IMR-90 (cell line): ENCODE results near the gene DPP6. TPM values are rescaled to one million over a fixed set of nuclear protein-coding genes. Genes with fewer than 3 reads are reported as not detected.

Experiments
- ATAC-seq: fragments of 200-7000 bp; cut with Tn5 transposase; 2 replicates; pipeline ENCODE4 v1.9.1; 2020; ENCODE audit warnings: low read depth, mild to moderate bottlenecking, moderate library complexity
- BruUV-seq: library from RNA; stranded (reverse); fragments of 400-500 nt; replicated peaks from 2 replicates; lab custom pipeline; 2021; lab: Mats Ljungman, UMichigan
- CTCF ChIA-PET: fragments of 300-600 bp; formaldehyde crosslinking; extraction: SDS; loops from one replicate; lab custom pipeline; 2021; ENCODE audit warnings: antibody characterized with exemption; lab: Yijun Ruan, JAX
- POLR2A ChIA-PET: fragments of 300-600 bp; sonication (Branson Sonifier 250); formaldehyde crosslinking; loops from one replicate; lab custom pipeline; 2022; ENCODE audit warnings: antibody characterized with exemption; ENCODE audit not compliant: unreplicated experiment; lab: Charles Lee
- DNase-seq: peaks from one replicate; pipeline ENCODE4 v3.0.0; 2013
- H2AFZ ChIP-seq: replicated peaks from 2 replicates; pipeline ENCODE3; 2013; ENCODE audit warnings: low read length, mild to moderate bottlenecking; ENCODE audit not compliant: poor library complexity
- H2AK5ac ChIP-seq: 2 replicates; pipeline ENCODE4 v1.6.1; 2013; ENCODE audit warnings: low read depth, low read length, inconsistent platforms
- H2AK9ac ChIP-seq: replicated peaks from 2 replicates; pipeline ENCODE3; 2013; ENCODE audit warnings: mild to moderate bottlenecking, low read depth, low read length, moderate library complexity; ENCODE audit not compliant: poor library complexity
- H2BK120ac ChIP-seq: 2 replicates; pipeline ENCODE4 v1.6.1; 2013; ENCODE audit warnings: low read depth, low read length, inconsistent platforms
- H2BK15ac ChIP-seq: 3 replicates; pipeline ENCODE4 v1.6.1; 2013; ENCODE audit warnings: low read depth, low read length, inconsistent platforms
- H2BK20ac ChIP-seq: 2 replicates; pipeline ENCODE4 v1.6.1; 2013; ENCODE audit warnings: low read depth, mild to moderate bottlenecking, inconsistent platforms, low read length, moderate library complexity
- H2BK5ac ChIP-seq: 2 replicates; pipeline ENCODE4 v1.6.1; 2013; ENCODE audit warnings: mild to moderate bottlenecking, low read depth, low read length, inconsistent platforms; ENCODE audit not compliant: poor library complexity, severe bottlenecking
- H3K14ac ChIP-seq: replicated peaks from 2 replicates; pipeline ENCODE4 v1.6.1; 2013; ENCODE audit warnings: low read depth, low read length, inconsistent platforms
- H3K18ac ChIP-seq: 2 replicates; pipeline ENCODE4 v1.6.1; 2013; ENCODE audit warnings: low read depth, low read length, control low read depth
- H3K23ac ChIP-seq: 2 replicates; pipeline ENCODE4 v1.6.1; 2013; ENCODE audit warnings: low read depth, low read length, inconsistent platforms
- H3K27ac ChIP-seq: 2 replicates; pipeline ENCODE4 v1.5.1; 2013; ENCODE audit warnings: mild to moderate bottlenecking, control low read depth, low read length; ENCODE audit not compliant: insufficient read depth
- H3K27me3 ChIP-seq: 2 replicates; pipeline ENCODE4 v1.6.1; 2013; ENCODE audit warnings: low read length; ENCODE audit not compliant: control insufficient read depth, insufficient read depth
- H3K36me3 ChIP-seq: 2 replicates; pipeline ENCODE4 v1.6.1; 2013; ENCODE audit warnings: low read length, mixed read lengths; ENCODE audit not compliant: control insufficient read depth, insufficient read depth
- H3K4ac ChIP-seq: 2 replicates; pipeline ENCODE4 v1.6.1; 2013; ENCODE audit warnings: low read depth, low read length, inconsistent platforms
- H3K4me1 ChIP-seq: 2 replicates; pipeline ENCODE4 v1.6.1; 2013; ENCODE audit warnings: low read length, mixed read lengths; ENCODE audit not compliant: control insufficient read depth, insufficient read depth
- H3K4me2 ChIP-seq: 2 replicates; pipeline ENCODE4 v1.6.1; 2013; ENCODE audit warnings: low read depth, mild to moderate bottlenecking, control low read depth, low read length, moderate library complexity
- H3K4me3 ChIP-seq: 2 replicates; pipeline ENCODE4 v1.5.1; 2013; ENCODE audit warnings: low read depth, mild to moderate bottlenecking, control low read depth, low read length, moderate library complexity; ENCODE audit not compliant: insufficient read depth
- H3K56ac ChIP-seq: 2 replicates; pipeline ENCODE4 v1.6.1; 2013; ENCODE audit warnings: low read length, inconsistent platforms; ENCODE audit not compliant: insufficient read depth; ENCODE audit errors: extremely low read depth
- H3K79me1 ChIP-seq, 2 experiments: 2 replicates each; pipeline ENCODE4 v1.6.1; 2013; ENCODE audit warnings: low read length in 2 of 2, inconsistent platforms in 1 of 2, low read depth in 1 of 2
- H3K9ac ChIP-seq: 2 replicates; pipeline ENCODE4 v1.6.1; 2013; ENCODE audit warnings: low read depth, low read length, control low read depth
- H3K9me1 ChIP-seq: 2 replicates; pipeline ENCODE4 v1.6.1; 2013; ENCODE audit warnings: low read length, inconsistent platforms; ENCODE audit not compliant: insufficient read depth
- H3K9me3 ChIP-seq: 2 replicates; pipeline ENCODE4 v1.6.1; 2013; ENCODE audit warnings: low read length; ENCODE audit not compliant: control insufficient read depth, insufficient read depth
- H4K20me1 ChIP-seq: 2 replicates; pipeline ENCODE4 v1.6.1; 2013; ENCODE audit warnings: low read length, inconsistent platforms; ENCODE audit not compliant: insufficient read depth
- H4K5ac ChIP-seq: 2 replicates; pipeline ENCODE4 v1.6.1; 2013; ENCODE audit warnings: mild to moderate bottlenecking, low read depth, low read length, control low read depth
- H4K8ac ChIP-seq, 2 experiments: 2 replicates each; pipeline ENCODE4 v1.6.1; 2013; ENCODE audit warnings: low read depth in 2 of 2, low read length in 2 of 2, control low read depth in 1 of 2, inconsistent platforms in 1 of 2
- H4K91ac ChIP-seq: 2 replicates; pipeline ENCODE4 v1.6.1; 2013; ENCODE audit warnings: low read depth, low read length, inconsistent platforms; ENCODE audit not compliant: insufficient read depth
- BHLHE40 ChIP-seq: fragments of 150-350 bp; IDR thresholded peaks from 2 replicates; pipeline ENCODE4 v1.6.1; 2016; ENCODE audit warnings: mild to moderate bottlenecking, low read depth, low read length
- FOS ChIP-seq: fragments of 150-350 bp; IDR thresholded peaks from 2 replicates; pipeline ENCODE4 v1.6.1; 2016; ENCODE audit warnings: low read depth, low read length
- MAFK ChIP-seq: IDR thresholded peaks from 2 replicates; pipeline ENCODE4 v1.6.1; 2012; ENCODE audit warnings: low read depth, low read length, improper control_type of control experiment
- MAZ ChIP-seq: IDR thresholded peaks from 2 replicates; pipeline ENCODE4 v1.6.1; 2012; ENCODE audit warnings: low read depth, mild to moderate bottlenecking, low read length, improper control_type of control experiment, moderate library complexity, borderline replicate concordance
- POLR2A ChIP-seq: IDR thresholded peaks from 2 replicates; pipeline ENCODE4 v1.6.1; 2012; ENCODE audit warnings: mild to moderate bottlenecking, low read depth, low read length
- RFX5 ChIP-seq: IDR thresholded peaks from 2 replicates; pipeline ENCODE4 v1.8.0; 2012; ENCODE audit warnings: low read depth, mild to moderate bottlenecking, low read length, moderate library complexity
- SMC3 ChIP-seq: fragments of 150-350 bp; IDR thresholded peaks from 2 replicates; pipeline ENCODE4 v1.6.1; 2016; ENCODE audit warnings: low read depth, mild to moderate bottlenecking, antibody characterized with exemption, low read length, moderate library complexity
- WGBS, 2 experiments: methylation state at CpG; one replicate each; pipeline versions ENCODE4 v1.1.5 to v1.1.7; 2013; ENCODE audit warnings: missing lambda C conversion rate in 2 of 2; ENCODE audit not compliant: insufficient read length in 1 of 2; ENCODE audit errors: extremely low coverage in 2 of 2; 5-methylcytosine and 5-hydroxymethylcytosine counted together
- dilution Hi-C: fragments of 300-500 bp; cut with HindIII; formaldehyde crosslinking; loops from one replicate; pipeline ENCODE4 v1.14.3; 2018; ENCODE audit warnings: low sequenced_read_pairs; ENCODE audit not compliant: unreplicated experiment
- in situ Hi-C: fragments of 300-500 bp; cut with MboI; formaldehyde crosslinking; loops from 3 replicates; pipeline ENCODE4 v1.14.3; 2019; ENCODE audit warnings: low sequenced_read_pairs, inconsistent platforms, mixed read lengths
- intact Hi-C: fragments of 100-400 bp; cut with micrococcal nuclease; formaldehyde crosslinking; loops from 2 replicates; pipeline ENCODE4 v1.10.0; 2022
- polyA plus RNA-seq, 3 experiments: library from polyadenylated mRNA; depleted of rRNA; stranded (reverse); fragments of >200 nt; gene quantifications; 2 replicates each; pipeline ENCODE4 v1.2.3, GENCODE V29; 2012; ENCODE audit warnings: low replicate concordance in 1 of 3
- total RNA-seq: library from RNA; depleted of rRNA; stranded (reverse); fragments of >200 nt; gene quantifications from 2 replicates; pipeline ENCODE4 v1.2.3, GENCODE V29; 2012
- TF ChIP-seq, protein P1 (sequence below): conservative IDR thresholded peaks from 2 replicates; pipeline ENCODE4 v1.5.1; 2012; ENCODE audit warnings: mild to moderate bottlenecking, low read depth, low read length, improper control_type of control experiment

Gene DPP6
- total and polyA plus RNA-seq, 2 of the 4 experiments (the other 2 are of a cell fraction), result not detected

DNA sequence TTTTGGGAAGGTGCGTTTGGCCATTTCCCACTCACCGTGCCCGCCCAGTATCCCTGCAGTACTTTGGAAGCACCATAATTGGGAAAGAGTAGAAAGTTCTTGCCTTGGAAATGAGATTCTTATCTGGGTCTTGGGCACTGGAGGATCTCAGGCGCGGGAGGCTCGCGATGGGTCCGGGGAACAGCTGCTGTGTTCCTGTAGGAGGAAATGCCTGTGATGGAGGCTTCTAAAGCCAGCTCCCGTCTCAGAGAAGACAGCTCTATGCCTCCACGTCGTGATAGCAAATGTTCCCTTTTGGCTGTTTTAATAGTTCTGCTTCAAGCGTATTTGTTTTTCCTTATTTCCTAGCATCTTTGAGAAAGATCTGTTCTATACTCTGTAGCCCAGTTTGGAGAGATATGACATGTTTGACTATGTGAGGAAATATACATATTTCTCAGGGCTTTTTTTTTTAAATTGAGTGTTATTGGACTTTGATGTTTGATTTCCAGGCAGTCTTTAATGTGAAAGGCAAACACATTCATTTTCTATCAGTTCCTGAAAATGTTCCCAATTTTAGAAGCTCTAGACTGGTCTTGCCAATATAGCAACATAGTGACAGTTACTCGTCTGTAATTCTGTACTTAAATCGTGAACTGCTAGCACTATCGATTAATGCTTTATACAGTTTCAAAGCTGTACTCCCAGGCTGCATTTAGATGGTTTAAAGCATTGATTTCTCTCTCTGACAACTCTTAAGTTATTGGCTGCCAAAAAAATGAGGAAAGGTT lies 280.8 kb downstream of the DPP6 start:
- BruUV-seq, result no TSS peak
- CTCF ChIA-PET, result no interaction called here

More for the DNA sequence above, 280.8 kb downstream of the DPP6 start:
- in situ Hi-C loops (no loop called here), dilution Hi-C loops (no loop called here), intact Hi-C loops (no loop called here)
- H3K56ac ChIP-seq, result no peak overlapping the region
- peaks cover 31% of the 10 kb centered on the region for H3K9me3 ChIP-seq
- ATAC-seq (no peak), DNase-seq (no peak)
- H3K18ac ChIP-seq, result no peak overlapping the region
- no peak overlapping the region for H3K4me2 ChIP-seq
- no peak for TF ChIP-seq POLR2A
- TF ChIP-seq BHLHE40, result no peak
- no peak for TF ChIP-seq MAFK
- no peak for TF ChIP-seq MAZ
- TF ChIP-seq RFX5, result no peak
- TF ChIP-seq SMC3, result no peak
- no peak for TF ChIP-seq FOS
- TF ChIP-seq, protein P1, sequence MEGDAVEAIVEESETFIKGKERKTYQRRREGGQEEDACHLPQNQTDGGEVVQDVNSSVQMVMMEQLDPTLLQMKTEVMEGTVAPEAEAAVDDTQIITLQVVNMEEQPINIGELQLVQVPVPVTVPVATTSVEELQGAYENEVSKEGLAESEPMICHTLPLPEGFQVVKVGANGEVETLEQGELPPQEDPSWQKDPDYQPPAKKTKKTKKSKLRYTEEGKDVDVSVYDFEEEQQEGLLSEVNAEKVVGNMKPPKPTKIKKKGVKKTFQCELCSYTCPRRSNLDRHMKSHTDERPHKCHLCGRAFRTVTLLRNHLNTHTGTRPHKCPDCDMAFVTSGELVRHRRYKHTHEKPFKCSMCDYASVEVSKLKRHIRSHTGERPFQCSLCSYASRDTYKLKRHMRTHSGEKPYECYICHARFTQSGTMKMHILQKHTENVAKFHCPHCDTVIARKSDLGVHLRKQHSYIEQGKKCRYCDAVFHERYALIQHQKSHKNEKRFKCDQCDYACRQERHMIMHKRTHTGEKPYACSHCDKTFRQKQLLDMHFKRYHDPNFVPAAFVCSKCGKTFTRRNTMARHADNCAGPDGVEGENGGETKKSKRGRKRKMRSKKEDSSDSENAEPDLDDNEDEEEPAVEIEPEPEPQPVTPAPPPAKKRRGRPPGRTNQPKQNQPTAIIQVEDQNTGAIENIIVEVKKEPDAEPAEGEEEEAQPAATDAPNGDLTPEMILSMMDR, result no peak
- H4K5ac ChIP-seq, result no peak overlapping the region
- H2BK5ac ChIP-seq, result no peak overlapping the region
- POLR2A ChIA-PET, result no interaction called here
- no peak overlapping the region for H3K9ac ChIP-seq
- H2BK120ac ChIP-seq, result no peak overlapping the region
- no peak overlapping the region for H2BK20ac ChIP-seq
- no peaks in the 10 kb centered on the region for H3K27me3 ChIP-seq
- no CpG with 5 or more reads among the region's 15 CpGs for WGBS, 2 experiments
- H2AK9ac ChIP-seq, result no peak overlapping the region
- no peak overlapping the region for H4K91ac ChIP-seq
- no peak overlapping the region for H4K8ac ChIP-seq
- H3K4me1 ChIP-seq, result no peaks in the 10 kb centered on the region
- no peak overlapping the region for H2AFZ ChIP-seq
- H3K36me3 ChIP-seq, result no peaks in the 10 kb centered on the region
- no peaks in the 10 kb centered on the region for H3K9me1 ChIP-seq
- no peak overlapping the region for H3K4me3 ChIP-seq
- H3K23ac ChIP-seq, result no peak overlapping the region
- no peaks in the 10 kb centered on the region for H3K79me1 ChIP-seq
- H4K20me1 ChIP-seq, result no peaks in the 10 kb centered on the region
- no peak overlapping the region for H3K14ac ChIP-seq
- H3K4ac ChIP-seq, result no peak overlapping the region
- no peak overlapping the region for H3K27ac ChIP-seq
- no peak overlapping the region for H2AK5ac ChIP-seq
- no peak overlapping the region for H2BK15ac ChIP-seq
